ENCODE measurements around the gene MAP3K15. TPM values are rescaled to one million over a fixed set of nuclear protein-coding genes. Genes with fewer than 3 reads are reported as not detected.

MAP3K15 gene
- polyA plus RNA-seq, 1 of the 3 experiments (the other 2 are of a cell fraction) = 0.07 TPM

DNA sequence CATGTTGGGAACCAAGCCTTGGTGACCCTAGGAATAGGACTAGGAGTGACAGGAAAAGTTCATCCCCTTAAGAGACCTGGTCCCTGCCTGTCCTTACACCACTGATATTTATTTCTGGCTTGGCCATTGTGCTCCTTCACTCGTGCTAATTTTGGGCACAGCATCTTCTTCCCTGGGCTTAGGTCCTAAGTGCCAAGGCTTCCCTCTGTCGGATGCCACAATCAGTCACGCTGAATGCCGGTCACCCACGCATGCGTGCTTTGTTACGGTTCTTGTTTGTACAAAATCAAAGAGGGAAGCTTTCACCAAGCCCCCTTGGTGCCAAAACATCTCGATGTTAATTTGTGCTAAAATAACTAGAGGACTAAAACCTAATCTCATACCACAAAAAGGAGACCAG is 17.4 kb upstream of the MAP3K15 start:
- Histone ChIP-seq H3K4me2 (no peak overlapping the region), H3K79me2 (ENCODE audit: insufficient read depth) (no peaks in the 10 kb centered on the region), H3K27me3 (ENCODE audit: insufficient read depth) (no peaks in the 10 kb centered on the region), H3K4me1 (ENCODE audit: control insufficient read depth in 1 of 2, insufficient read depth in 2 of 2, low read depth in 1 of 2, low read length in 1 of 2) (no peaks in the 10 kb centered on the region; a peak in 1 of 4 replicates), H4K20me1 (ENCODE audit: insufficient read depth) (0 out of 2 replicates have a peak, but pooled peaks cover 6% of the 10 kb centered on the region), H2AFZ (ENCODE audit: low read depth) (no peak overlapping the region), H3K4me3 (ENCODE audit: low read depth in 2 of 2, low read length in 1 of 2) (no peak overlapping the region), H3K9me3 (no peaks in the 10 kb centered on the region), H3F3A (replicated peaks; ENCODE audit: insufficient read depth) (peaks cover 21% of the 10 kb centered on the region), H3K36me3 (replicated peaks in 1 of 2; ENCODE audit: control insufficient read depth in 1 of 2, insufficient read depth in 2 of 2, low read length in 1 of 2) (peaks cover 7 to 34% of the 10 kb centered on the region in 2 experiments), H3K27ac (ENCODE audit: low read depth in 2 of 2, low read length in 1 of 2) (no peak overlapping the region), H3K9ac (no peak overlapping the region), H3K9me2 (no peaks in the 10 kb centered on the region)
- no peak for TF ChIP-seq ELF1 (IDR thresholded peaks at IDR 0.05)
- no peak for TF ChIP-seq RXRA (IDR thresholded peaks at IDR 0.05; ENCODE audit: borderline replicate concordance, low read depth)
- WGBS (ENCODE audit: low lambda C conversion rate) = 50% methylated on average over 8 of the region's 8 CpGs
- ChIA-PET CTCF (interaction anchor here (1.2 kb wide), 1 partner anchor 49 kb away, joined by 3 read pairs; no protein-coding TSS in a partner anchor), POLR2A (no interaction called here)
- DNase-seq = no peak

DNA sequence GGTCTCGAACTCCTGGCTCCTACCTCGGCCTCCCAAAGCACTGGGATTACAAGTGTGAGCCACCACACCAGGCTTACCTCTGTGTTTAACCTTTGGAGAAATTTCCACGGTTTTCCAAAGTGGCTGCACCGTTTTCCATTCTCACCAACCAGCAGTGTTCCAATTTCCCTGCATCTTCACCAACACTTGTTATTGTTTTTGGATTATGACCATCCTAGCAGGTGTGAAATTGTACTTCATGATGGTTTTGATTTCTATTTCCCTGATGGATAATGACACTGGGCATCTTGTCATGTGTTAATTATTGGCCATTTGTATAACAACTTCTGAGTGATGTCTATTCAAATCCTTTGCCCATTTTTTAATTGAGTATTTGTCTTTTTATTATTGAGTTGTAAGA is 2.7 kb upstream of the MAP3K15 start:
- WGBS (ENCODE audit: low lambda C conversion rate) = 12% methylated on average over 4 of the region's 4 CpGs
- TF ChIP-seq POLR2AphosphoS5 (IDR thresholded peaks at IDR 0.05; ENCODE audit: low read depth, low read length) = no peak
- no peak for TF ChIP-seq TEAD4 (IDR thresholded peaks at IDR 0.05; ENCODE audit: borderline replicate concordance, insufficient read depth)
- no peak for TF ChIP-seq EZH2phosphoT487 (IDR thresholded peaks at IDR 0.05; ENCODE audit: borderline replicate concordance, low read depth)
- no peak for TF ChIP-seq FOSL2 (IDR thresholded peaks at IDR 0.05; ENCODE audit: borderline replicate concordance, low read depth)
- no peak for TF ChIP-seq TAF1 (IDR thresholded peaks at IDR 0.05; ENCODE audit: borderline replicate concordance, low read depth, low read length)
- TF ChIP-seq RCOR1 (IDR thresholded peaks at IDR 0.05; ENCODE audit: low read length) = no peak
- TF ChIP-seq CHD2 (IDR thresholded peaks at IDR 0.05; ENCODE audit: low read length, partially characterized antibody) = no peak
- TF ChIP-seq RFX5 (IDR thresholded peaks at IDR 0.05; ENCODE audit: low read length) = no peak
- TF ChIP-seq EP300 (IDR thresholded peaks at IDR 0.05; ENCODE audit: borderline replicate concordance in 1 of 2, low read depth in 1 of 2, low read length in 1 of 2) = no peak
- no peak for TF ChIP-seq FOXM1 (IDR thresholded peaks at IDR 0.05; ENCODE audit: low read depth)
- Histone ChIP-seq H3K9ac (no peak overlapping the region), H3K9me2 (no peaks in the 10 kb centered on the region), H3K79me2 (ENCODE audit: insufficient read depth) (no peaks in the 10 kb centered on the region), H4K20me1 (ENCODE audit: insufficient read depth) (no peaks in the 10 kb centered on the region), H3K4me2 (no peak overlapping the region), H2AFZ (ENCODE audit: low read depth) (no peak overlapping the region), H3K4me1 (ENCODE audit: control insufficient read depth in 1 of 2, insufficient read depth in 2 of 2, low read depth in 1 of 2, low read length in 1 of 2) (peaks cover 0 to 2% of the 10 kb centered on the region in 2 experiments; a peak in 1 of 4 replicates), H3K27me3 (ENCODE audit: insufficient read depth) (peaks cover 12% of the 10 kb centered on the region; the same call in 1 of the 2 replicates), H3K27ac (ENCODE audit: low read depth in 2 of 2, low read length in 1 of 2) (no peak overlapping the region), H3K9me3 (no peaks in the 10 kb centered on the region), H3F3A (replicated peaks; ENCODE audit: insufficient read depth) (no peaks in the 10 kb centered on the region), H3K4me3 (ENCODE audit: low read depth in 2 of 2, low read length in 1 of 2) (no peak overlapping the region), H3K36me3 (replicated peaks in 1 of 2; ENCODE audit: control insufficient read depth in 1 of 2, insufficient read depth in 2 of 2, low read length in 1 of 2) (no peaks in the 10 kb centered on the region)
- no peak for DNase-seq
- ChIA-PET CTCF (no interaction called here), POLR2A (no interaction called here)

- H3F3A ChIP-seq (replicated peaks; ENCODE audit: insufficient read depth) = no peaks in the 10 kb centered on the region
- H4K20me1 ChIP-seq (ENCODE audit: insufficient read depth) = no peaks in the 10 kb centered on the region
- H3K36me3 ChIP-seq (replicated peaks in 1 of 2; ENCODE audit: control insufficient read depth in 1 of 2, insufficient read depth in 2 of 2, low read length in 1 of 2) = no peaks in the 10 kb centered on the region
- no peak overlapping the region for H2AFZ ChIP-seq (ENCODE audit: low read depth)
- no peaks in the 10 kb centered on the region for H3K9me3 ChIP-seq
- TF ChIP-seq, protein P1, sequence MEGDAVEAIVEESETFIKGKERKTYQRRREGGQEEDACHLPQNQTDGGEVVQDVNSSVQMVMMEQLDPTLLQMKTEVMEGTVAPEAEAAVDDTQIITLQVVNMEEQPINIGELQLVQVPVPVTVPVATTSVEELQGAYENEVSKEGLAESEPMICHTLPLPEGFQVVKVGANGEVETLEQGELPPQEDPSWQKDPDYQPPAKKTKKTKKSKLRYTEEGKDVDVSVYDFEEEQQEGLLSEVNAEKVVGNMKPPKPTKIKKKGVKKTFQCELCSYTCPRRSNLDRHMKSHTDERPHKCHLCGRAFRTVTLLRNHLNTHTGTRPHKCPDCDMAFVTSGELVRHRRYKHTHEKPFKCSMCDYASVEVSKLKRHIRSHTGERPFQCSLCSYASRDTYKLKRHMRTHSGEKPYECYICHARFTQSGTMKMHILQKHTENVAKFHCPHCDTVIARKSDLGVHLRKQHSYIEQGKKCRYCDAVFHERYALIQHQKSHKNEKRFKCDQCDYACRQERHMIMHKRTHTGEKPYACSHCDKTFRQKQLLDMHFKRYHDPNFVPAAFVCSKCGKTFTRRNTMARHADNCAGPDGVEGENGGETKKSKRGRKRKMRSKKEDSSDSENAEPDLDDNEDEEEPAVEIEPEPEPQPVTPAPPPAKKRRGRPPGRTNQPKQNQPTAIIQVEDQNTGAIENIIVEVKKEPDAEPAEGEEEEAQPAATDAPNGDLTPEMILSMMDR (IDR thresholded peaks at IDR 0.05) = 0 out of 2 replicates have a peak, but pooled peaks have one; percentile 20
- TF ChIP-seq, protein P2, sequence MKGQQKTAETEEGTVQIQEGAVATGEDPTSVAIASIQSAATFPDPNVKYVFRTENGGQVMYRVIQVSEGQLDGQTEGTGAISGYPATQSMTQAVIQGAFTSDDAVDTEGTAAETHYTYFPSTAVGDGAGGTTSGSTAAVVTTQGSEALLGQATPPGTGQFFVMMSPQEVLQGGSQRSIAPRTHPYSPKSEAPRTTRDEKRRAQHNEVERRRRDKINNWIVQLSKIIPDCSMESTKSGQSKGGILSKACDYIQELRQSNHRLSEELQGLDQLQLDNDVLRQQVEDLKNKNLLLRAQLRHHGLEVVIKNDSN (IDR thresholded peaks at IDR 0.05; ENCODE audit: borderline replicate concordance, low read depth) = no peak
- TF ChIP-seq, protein P3, sequence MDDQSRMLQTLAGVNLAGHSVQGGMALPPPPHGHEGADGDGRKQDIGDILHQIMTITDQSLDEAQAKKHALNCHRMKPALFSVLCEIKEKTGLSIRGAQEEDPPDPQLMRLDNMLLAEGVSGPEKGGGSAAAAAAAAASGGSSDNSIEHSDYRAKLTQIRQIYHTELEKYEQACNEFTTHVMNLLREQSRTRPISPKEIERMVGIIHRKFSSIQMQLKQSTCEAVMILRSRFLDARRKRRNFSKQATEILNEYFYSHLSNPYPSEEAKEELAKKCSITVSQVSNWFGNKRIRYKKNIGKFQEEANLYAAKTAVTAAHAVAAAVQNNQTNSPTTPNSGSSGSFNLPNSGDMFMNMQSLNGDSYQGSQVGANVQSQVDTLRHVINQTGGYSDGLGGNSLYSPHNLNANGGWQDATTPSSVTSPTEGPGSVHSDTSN (IDR thresholded peaks at IDR 0.05) = no peak
- no peak for TF ChIP-seq TAF1 (IDR thresholded peaks at IDR 0.05; ENCODE audit: borderline replicate concordance, low read depth, low read length)
- TF ChIP-seq GABPA (IDR thresholded peaks at IDR 0.05; ENCODE audit: low read depth) = no peak
- H3K79me2 ChIP-seq (ENCODE audit: insufficient read depth) = no peaks in the 10 kb centered on the region
- H3K27me3 ChIP-seq (ENCODE audit: insufficient read depth) = peaks cover 12% of the 10 kb centered on the region; the same call in 1 of the 2 replicates
- H3K27ac ChIP-seq (ENCODE audit: low read depth in 2 of 2, low read length in 1 of 2) = no peak overlapping the region
- peak overlapping the region; percentile 37; the same call in 1 of the 2 replicates for H3K4me2 ChIP-seq
- POLR2A ChIA-PET = no interaction called here
- CTCF ChIA-PET = interaction anchor here (0.6 to 1.4 kb wide), 3 partner anchors 15 to 143 kb away, joined by 3 read pairs; no protein-coding TSS in a partner anchor
- WGBS (ENCODE audit: low lambda C conversion rate) = 25% methylated on average over 19 of the region's 23 CpGs
- H3K9ac ChIP-seq = no peak overlapping the region
- H3K4me3 ChIP-seq (ENCODE audit: low read depth in 2 of 2, low read length in 1 of 2) = 0 out of 4 replicates have a peak overlapping the region, but pooled peaks of 1 of the 2 experiments have one; percentile 17
- DNase-seq = peak; percentile 27
- H3K9me2 ChIP-seq = no peaks in the 10 kb centered on the region
- peaks cover 0 to 2% of the 10 kb centered on the region in 2 experiments; a peak in 1 of 4 replicates for H3K4me1 ChIP-seq (ENCODE audit: control insufficient read depth in 1 of 2, insufficient read depth in 2 of 2, low read depth in 1 of 2, low read length in 1 of 2)
Observed at GRCh38 chrX:19515615-19516105, 352 bp upstream of the MAP3K15 start.
